ENCODE results near the gene SLC22A8. TPM values are rescaled to one million over a fixed set of nuclear protein-coding genes. Genes with fewer than 3 reads are reported as not detected.
"Not testable (repeated sequence)": the region's sequence is repeated elsewhere in the genome, so short reads cannot be mapped to it uniquely, and the experiment has no call there.

The SLC22A8 gene
- polyA plus RNA-seq, 4 donors, result 0.59 to 51.1 (median 32.8) TPM

- DNase-seq (ENCODE audit: low read depth in 4 of 4, low spot score in 3 of 4), result no peak
Observed at GRCh38 chr11:62988276-62988675, 27.4 kb downstream of the SLC22A8 start.

- no peak for DNase-seq (ENCODE audit: low read depth in 4 of 4, low spot score in 3 of 4)
Observed at GRCh38 chr11:62985041-62985750, 30.4 kb downstream of the SLC22A8 start.

DNA sequence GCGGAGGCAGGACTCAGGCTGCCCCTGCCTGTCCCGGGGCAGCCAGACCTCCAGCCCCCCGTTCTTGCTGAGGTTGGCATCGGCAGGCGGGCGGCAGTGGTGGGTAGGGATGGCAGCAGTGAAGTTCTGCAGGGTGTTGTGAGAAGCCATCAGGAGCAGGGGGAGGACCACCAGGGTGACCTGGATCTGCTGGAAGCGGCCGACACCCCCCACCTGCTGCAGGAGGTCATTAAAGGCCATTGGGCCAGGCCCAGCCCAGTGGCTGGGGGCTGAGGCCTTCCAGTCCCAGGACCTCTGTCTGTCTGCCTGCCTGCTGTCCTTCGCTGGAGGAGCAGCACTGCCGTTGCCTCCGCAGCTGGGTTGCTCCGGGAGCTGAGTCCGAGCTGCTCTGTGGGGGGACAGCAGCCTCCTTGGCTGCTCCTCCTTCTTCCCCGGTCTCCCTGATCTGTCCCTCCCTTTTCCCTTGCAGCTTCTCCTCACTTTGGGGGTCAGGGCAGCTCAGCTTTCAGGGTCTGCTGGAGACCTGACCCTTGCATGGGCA lies 31.1 kb downstream of the SLC22A8 start, which contains the start of gene SLC22A6:
Gene SLC22A6, minus strand, starts transcription at position 517 of the 541 bp plus-strand sequence. Its CDS starts 277 bp downstream, at position 240.
- DNase-seq (ENCODE audit: low read depth in 4 of 4, low spot score in 3 of 4), result no peak

GRCh38 chr11:62983536-62984199 lies 32.0 kb downstream of the SLC22A8 start:
- no peak for DNase-seq (ENCODE audit: low read depth in 4 of 4, low spot score in 3 of 4)

DNA sequence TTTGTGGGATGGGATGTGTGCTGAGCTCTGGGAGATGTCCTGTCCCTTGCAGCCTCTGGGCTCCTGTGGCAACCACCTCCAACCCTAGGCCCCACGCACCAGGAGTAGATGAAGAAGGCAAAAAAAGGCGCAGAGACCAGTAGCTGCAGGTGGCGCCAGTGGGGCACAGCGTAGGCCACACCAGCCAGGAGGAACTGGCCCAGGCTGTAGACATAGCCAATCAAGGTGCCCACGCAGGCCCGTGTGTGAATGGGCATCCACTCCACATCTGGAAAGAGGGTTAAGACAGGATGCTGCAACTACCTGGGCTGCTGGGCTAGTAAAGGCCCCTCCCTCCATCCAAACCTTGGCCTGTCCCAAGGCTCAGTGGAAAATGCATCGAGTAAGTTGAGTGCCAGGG lies 33.9 kb downstream of the SLC22A8 start:
- DNase-seq (ENCODE audit: low read depth in 4 of 4, low spot score in 3 of 4), result no peak

DNA sequence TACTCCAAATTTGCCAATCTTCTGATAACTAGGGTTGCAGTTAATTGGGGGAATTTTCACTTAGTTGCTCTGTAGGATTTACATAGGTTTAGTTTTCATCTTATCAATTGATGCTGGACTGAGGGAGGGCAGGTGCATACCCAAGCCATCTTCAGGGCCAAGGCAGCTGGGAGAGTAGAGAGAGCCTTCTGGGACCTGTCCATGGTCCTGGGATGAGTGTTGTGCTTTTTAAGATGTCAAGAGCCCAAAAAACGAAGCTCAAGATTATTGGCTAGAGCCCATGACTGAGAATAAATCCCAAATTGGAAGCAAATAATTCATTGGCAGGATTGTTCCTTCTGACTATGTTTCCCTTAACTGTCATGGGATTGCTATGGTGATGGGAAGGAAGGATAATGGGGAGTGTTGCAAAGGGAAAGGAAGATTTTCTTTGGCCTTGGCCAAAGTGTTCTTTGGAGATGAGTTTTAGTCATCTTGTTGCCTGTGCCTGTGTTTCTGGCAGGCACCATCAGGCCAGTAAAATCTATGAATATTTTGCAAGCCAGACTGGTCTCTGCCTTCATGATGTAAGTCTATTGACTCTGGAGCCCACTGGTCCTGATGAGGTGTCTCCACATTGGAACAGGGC lies 35.4 kb downstream of the SLC22A8 start:
- no peak for DNase-seq (ENCODE audit: low read depth in 4 of 4, low spot score in 3 of 4)

DNA sequence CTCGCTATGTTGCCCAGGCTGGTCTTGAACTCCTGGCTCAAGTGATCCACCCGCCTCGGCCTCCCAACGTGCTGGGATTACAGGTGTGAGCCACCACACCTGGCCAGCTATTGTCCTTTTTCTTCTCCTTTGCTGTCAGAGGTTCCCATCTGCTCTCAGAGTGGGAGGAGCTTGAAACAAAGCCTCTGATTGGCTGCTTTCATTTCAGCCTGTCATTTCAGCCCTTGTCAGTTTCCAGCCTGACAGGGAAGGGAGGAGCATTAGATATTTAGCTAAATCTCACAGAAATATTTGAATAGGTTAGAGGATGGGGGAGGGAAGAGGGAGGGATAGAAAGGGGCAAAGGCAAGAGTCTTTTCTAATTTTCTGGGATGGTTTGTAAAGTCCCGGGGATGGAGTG lies 39.5 kb downstream of the SLC22A8 start:
- DNase-seq (ENCODE audit: low read depth in 4 of 4, low spot score in 3 of 4), result no peak

DNA sequence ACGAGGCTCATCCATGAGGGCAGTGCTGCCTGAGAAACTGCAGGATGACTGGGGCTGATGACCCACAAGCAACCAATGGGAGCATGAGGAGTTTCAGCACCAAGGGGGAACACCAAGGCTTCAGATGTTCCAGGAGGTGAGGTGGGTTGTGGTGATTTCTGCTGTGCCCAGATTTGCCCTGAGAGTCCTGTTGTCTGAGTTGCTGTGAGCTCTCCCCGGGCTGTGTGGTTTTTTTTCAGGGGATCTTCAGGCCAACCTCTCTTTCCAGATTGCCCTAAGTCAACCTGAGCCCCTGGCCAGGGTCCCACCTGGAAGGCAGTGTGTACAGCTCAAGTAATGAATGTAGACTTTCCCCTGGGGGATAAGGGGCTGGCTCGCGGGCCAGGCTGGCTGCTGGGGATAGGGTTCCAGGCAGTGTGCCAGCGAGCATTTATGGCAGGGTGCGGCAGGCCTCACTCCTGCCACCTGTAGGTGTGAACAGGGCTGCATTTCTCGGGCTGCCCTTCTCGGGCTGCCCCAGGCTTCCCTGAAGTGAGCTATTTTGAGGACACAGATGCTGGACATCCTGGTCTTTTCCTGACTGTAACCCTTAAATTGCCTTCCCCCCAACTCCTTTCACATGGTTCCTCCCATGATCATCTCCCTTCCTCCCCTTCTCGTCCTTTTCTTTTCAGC lies 40.7 kb downstream of the SLC22A8 start:
- no peak for DNase-seq (ENCODE audit: low read depth in 4 of 4, low spot score in 3 of 4)

DNA sequence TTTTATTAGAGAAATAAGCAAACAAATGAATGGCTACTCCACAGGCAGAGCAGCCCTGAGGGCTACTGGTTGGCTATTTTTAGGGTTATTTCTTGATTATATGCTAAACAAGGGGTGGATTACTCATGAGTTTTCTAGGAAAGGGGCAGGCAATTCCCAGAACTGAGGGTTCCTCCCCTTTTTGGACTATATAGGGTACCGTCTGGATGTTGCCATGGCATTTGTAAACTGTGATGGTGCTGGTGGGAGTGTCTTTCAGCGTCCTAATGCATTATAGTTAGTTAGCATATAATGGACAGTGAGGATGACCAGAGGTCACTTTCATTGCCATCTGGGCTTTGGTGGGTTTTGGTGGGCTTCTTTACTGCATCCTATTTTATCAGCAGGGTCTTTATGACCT lies 50.1 kb downstream of the SLC22A8 start:
- no peak for DNase-seq (ENCODE audit: low read depth in 4 of 4, low spot score in 3 of 4)

DNA sequence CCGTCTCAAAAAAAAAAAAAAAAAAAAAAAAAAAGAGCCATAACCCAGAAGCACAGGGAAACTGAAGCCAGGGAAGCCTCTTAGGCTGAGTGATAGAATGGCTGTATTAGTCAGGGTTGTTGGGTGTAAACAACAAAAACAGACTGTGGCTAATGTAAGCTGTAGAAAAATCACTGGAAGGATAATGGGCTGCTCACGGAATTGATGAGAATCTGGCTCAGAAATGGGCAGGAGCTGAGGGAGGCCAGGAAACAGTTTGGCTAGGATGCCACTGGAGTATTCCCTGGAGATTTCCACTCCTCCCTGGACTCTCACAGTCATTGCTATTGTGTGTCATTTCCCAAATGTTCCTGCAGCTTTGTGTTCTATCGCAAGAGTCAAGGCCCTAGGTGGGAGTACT lies 53.2 kb downstream of the SLC22A8 start:
- DNase-seq (ENCODE audit: low read depth in 4 of 4, low spot score in 3 of 4), result no peak

DNA sequence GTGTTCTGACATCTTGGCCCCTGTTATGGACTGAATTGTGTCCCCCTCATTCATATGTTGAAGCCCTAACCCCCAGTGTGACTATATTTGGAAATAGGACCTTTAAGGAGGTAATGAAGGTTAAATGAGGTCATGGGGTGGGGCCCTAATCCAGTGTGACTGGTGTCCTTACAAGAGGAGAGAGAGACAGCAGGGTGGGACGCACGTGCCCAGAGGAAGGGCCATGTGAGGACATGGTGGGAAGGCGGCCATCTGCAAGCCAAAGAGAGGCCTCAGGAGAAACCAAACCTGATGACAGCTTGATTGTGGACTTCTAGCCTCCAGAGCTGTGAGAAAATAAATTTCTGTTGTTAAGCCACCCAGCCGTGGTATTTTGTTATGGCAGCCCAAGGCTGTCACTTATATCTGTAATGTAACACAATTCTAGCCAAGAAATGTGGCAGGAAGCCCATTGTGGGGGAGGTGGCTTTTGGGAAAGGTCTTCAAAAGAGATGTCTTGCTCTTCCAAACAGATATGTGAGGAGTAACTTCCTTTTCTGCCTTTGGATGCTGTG lies 54.5 kb downstream of the SLC22A8 start:
- no peak for DNase-seq (ENCODE audit: low read depth in 4 of 4, low spot score in 3 of 4)

DNA sequence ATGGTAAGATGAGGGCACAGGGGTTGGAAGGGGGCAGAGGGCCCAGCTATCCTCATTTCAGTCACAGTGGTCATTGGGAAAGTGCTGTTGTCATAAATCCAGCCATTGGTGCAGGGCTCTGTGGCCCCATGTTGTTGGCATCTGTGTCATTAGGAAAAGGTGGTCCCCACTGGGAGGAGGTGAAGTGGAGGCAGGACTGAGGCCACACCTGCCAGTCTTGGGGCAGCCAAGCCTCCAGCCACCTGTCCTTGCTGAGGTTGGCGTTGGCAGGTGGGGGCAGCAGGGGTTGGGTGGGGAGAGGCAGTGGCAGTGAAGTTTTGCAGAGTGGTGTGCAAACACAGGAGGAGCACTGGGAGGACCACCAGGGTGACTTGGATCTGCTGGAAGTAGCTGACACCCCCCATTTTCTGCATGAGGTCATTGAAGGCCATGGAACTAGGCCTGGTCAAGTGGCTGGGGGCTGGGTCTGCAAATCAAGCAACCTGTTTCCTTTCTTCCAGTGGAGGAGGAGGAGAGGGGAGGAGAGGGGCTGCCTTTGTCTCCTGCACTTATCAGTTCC lies 56.1 kb downstream of the SLC22A8 start:
- no peak for DNase-seq (ENCODE audit: low read depth in 4 of 4, low spot score in 3 of 4)

GRCh38 chr11:62958547-62959421 lies 56.9 kb downstream of the SLC22A8 start:
- peak; percentile 44 to 50 (median 48) for DNase-seq (ENCODE audit: low read depth in 4 of 4, low spot score in 3 of 4)

DNA sequence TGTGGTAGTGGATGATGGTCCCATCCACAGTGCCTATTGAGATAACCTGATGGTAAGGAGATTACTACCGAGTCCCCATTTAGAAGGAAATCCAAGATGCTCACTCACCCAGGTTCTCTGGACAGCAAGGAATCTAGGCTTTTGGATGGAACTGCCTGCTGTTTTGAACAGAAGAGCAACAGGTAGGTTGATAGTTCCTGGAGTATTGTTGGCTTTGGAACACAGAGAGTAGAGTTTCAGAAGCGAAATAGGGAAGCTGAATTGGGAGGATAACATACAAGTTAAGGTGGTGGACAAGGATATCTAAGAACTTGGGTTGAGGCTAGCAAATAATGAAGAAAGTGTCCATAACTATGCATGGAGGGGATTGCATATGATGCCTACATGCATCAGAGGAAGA lies 58.5 kb downstream of the SLC22A8 start:
- DNase-seq (ENCODE audit: low read depth in 4 of 4, low spot score in 3 of 4), result no peak

- DNase-seq (ENCODE audit: low read depth in 4 of 4, low spot score in 3 of 4), result no peak
Observed at GRCh38 chr11:62954478-62954877, 61.2 kb downstream of the SLC22A8 start.

- DNase-seq (ENCODE audit: low read depth in 4 of 4, low spot score in 3 of 4), result no peak
Observed at GRCh38 chr11:62953811-62954210, 61.8 kb downstream of the SLC22A8 start.

DNA sequence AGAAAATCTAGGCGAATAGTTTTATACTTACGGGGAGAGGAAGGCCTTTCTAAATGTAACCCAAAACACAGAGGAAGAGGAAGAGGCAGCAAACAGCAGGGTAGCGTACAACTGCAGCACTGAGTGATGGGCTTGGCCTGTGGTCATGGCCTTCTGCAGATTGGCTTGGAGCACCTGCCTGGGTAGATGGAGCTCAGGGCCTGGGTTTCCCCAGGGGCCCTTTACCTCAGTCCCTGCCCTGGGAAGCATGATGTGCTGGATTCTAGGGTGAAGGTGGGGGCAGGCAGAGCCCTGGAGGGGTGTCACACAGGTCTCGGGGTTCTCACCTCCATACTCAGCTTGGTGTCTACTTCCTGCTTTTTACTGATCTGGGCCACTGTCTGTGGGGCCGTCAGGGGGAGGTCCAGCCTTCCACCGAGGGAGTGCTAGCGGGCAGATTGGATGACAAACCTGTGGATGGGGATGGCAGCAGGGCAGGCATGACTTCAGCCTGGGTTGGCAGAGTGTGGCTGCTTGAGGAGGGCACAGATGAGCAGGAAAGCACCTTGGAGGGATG lies 66.8 kb downstream of the SLC22A8 start:
- no peak for DNase-seq (ENCODE audit: low read depth in 4 of 4, low spot score in 3 of 4)

- not testable (repeated sequence) for DNase-seq (ENCODE audit: low read depth in 4 of 4, low spot score in 3 of 4)
Observed at GRCh38 chr11:62945538-62945937, 70.1 kb downstream of the SLC22A8 start.
